IMR-90 (cell line): ENCODE measurements around the gene SDHC. TPM values are rescaled to one million over a fixed set of nuclear protein-coding genes. Genes with fewer than 3 reads are reported as not detected.

Experiments used
- ATAC-seq: fragments of 200-7000 bp; cut with Tn5 transposase; 2 replicates; pipeline ENCODE4 v1.9.1; 2020; ENCODE audit warnings: low read depth, mild to moderate bottlenecking, moderate library complexity
- BruUV-seq: library from RNA; stranded (reverse); fragments of 400-500 nt; replicated peaks from 2 replicates; lab custom pipeline; 2021; lab: Mats Ljungman, UMichigan
- CTCF ChIA-PET: fragments of 300-600 bp; formaldehyde crosslinking; extraction: SDS; loops from one replicate; lab custom pipeline; 2021; ENCODE audit warnings: antibody characterized with exemption; lab: Yijun Ruan, JAX
- POLR2A ChIA-PET: fragments of 300-600 bp; sonication (Branson Sonifier 250); formaldehyde crosslinking; loops from one replicate; lab custom pipeline; 2022; ENCODE audit warnings: antibody characterized with exemption; ENCODE audit not compliant: unreplicated experiment; lab: Charles Lee
- DNase-seq: peaks from one replicate; pipeline ENCODE4 v3.0.0; 2013
- H2AFZ ChIP-seq: replicated peaks from 2 replicates; pipeline ENCODE3; 2013; ENCODE audit warnings: low read length, mild to moderate bottlenecking; ENCODE audit not compliant: poor library complexity
- H2AK5ac ChIP-seq: 2 replicates; pipeline ENCODE4 v1.6.1; 2013; ENCODE audit warnings: low read depth, low read length, inconsistent platforms
- H2AK9ac ChIP-seq: replicated peaks from 2 replicates; pipeline ENCODE3; 2013; ENCODE audit warnings: mild to moderate bottlenecking, low read depth, low read length, moderate library complexity; ENCODE audit not compliant: poor library complexity
- H2BK120ac ChIP-seq: 2 replicates; pipeline ENCODE4 v1.6.1; 2013; ENCODE audit warnings: low read depth, low read length, inconsistent platforms
- H2BK15ac ChIP-seq: 3 replicates; pipeline ENCODE4 v1.6.1; 2013; ENCODE audit warnings: low read depth, low read length, inconsistent platforms
- H2BK20ac ChIP-seq: 2 replicates; pipeline ENCODE4 v1.6.1; 2013; ENCODE audit warnings: low read depth, mild to moderate bottlenecking, inconsistent platforms, low read length, moderate library complexity
- H2BK5ac ChIP-seq: 2 replicates; pipeline ENCODE4 v1.6.1; 2013; ENCODE audit warnings: mild to moderate bottlenecking, low read depth, low read length, inconsistent platforms; ENCODE audit not compliant: poor library complexity, severe bottlenecking
- H3K14ac ChIP-seq: replicated peaks from 2 replicates; pipeline ENCODE4 v1.6.1; 2013; ENCODE audit warnings: low read depth, low read length, inconsistent platforms
- H3K18ac ChIP-seq: 2 replicates; pipeline ENCODE4 v1.6.1; 2013; ENCODE audit warnings: low read depth, low read length, control low read depth
- H3K23ac ChIP-seq: 2 replicates; pipeline ENCODE4 v1.6.1; 2013; ENCODE audit warnings: low read depth, low read length, inconsistent platforms
- H3K27ac ChIP-seq: 2 replicates; pipeline ENCODE4 v1.5.1; 2013; ENCODE audit warnings: mild to moderate bottlenecking, control low read depth, low read length; ENCODE audit not compliant: insufficient read depth
- H3K27me3 ChIP-seq: 2 replicates; pipeline ENCODE4 v1.6.1; 2013; ENCODE audit warnings: low read length; ENCODE audit not compliant: control insufficient read depth, insufficient read depth
- H3K36me3 ChIP-seq: 2 replicates; pipeline ENCODE4 v1.6.1; 2013; ENCODE audit warnings: low read length, mixed read lengths; ENCODE audit not compliant: control insufficient read depth, insufficient read depth
- H3K4ac ChIP-seq: 2 replicates; pipeline ENCODE4 v1.6.1; 2013; ENCODE audit warnings: low read depth, low read length, inconsistent platforms
- H3K4me1 ChIP-seq: 2 replicates; pipeline ENCODE4 v1.6.1; 2013; ENCODE audit warnings: low read length, mixed read lengths; ENCODE audit not compliant: control insufficient read depth, insufficient read depth
- H3K4me2 ChIP-seq: 2 replicates; pipeline ENCODE4 v1.6.1; 2013; ENCODE audit warnings: low read depth, mild to moderate bottlenecking, control low read depth, low read length, moderate library complexity
- H3K4me3 ChIP-seq: 2 replicates; pipeline ENCODE4 v1.5.1; 2013; ENCODE audit warnings: low read depth, mild to moderate bottlenecking, control low read depth, low read length, moderate library complexity; ENCODE audit not compliant: insufficient read depth
- H3K56ac ChIP-seq: 2 replicates; pipeline ENCODE4 v1.6.1; 2013; ENCODE audit warnings: low read length, inconsistent platforms; ENCODE audit not compliant: insufficient read depth; ENCODE audit errors: extremely low read depth
- H3K79me1 ChIP-seq, 2 experiments: 2 replicates each; pipeline ENCODE4 v1.6.1; 2013; ENCODE audit warnings: low read length in 2 of 2, inconsistent platforms in 1 of 2, low read depth in 1 of 2
- H3K9ac ChIP-seq: 2 replicates; pipeline ENCODE4 v1.6.1; 2013; ENCODE audit warnings: low read depth, low read length, control low read depth
- H3K9me1 ChIP-seq: 2 replicates; pipeline ENCODE4 v1.6.1; 2013; ENCODE audit warnings: low read length, inconsistent platforms; ENCODE audit not compliant: insufficient read depth
- H3K9me3 ChIP-seq: 2 replicates; pipeline ENCODE4 v1.6.1; 2013; ENCODE audit warnings: low read length; ENCODE audit not compliant: control insufficient read depth, insufficient read depth
- H4K20me1 ChIP-seq: 2 replicates; pipeline ENCODE4 v1.6.1; 2013; ENCODE audit warnings: low read length, inconsistent platforms; ENCODE audit not compliant: insufficient read depth
- H4K5ac ChIP-seq: 2 replicates; pipeline ENCODE4 v1.6.1; 2013; ENCODE audit warnings: mild to moderate bottlenecking, low read depth, low read length, control low read depth
- H4K8ac ChIP-seq, 2 experiments: 2 replicates each; pipeline ENCODE4 v1.6.1; 2013; ENCODE audit warnings: low read depth in 2 of 2, low read length in 2 of 2, control low read depth in 1 of 2, inconsistent platforms in 1 of 2
- H4K91ac ChIP-seq: 2 replicates; pipeline ENCODE4 v1.6.1; 2013; ENCODE audit warnings: low read depth, low read length, inconsistent platforms; ENCODE audit not compliant: insufficient read depth
- BHLHE40 ChIP-seq: fragments of 150-350 bp; IDR thresholded peaks from 2 replicates; pipeline ENCODE4 v1.6.1; 2016; ENCODE audit warnings: mild to moderate bottlenecking, low read depth, low read length
- CEBPB ChIP-seq: IDR thresholded peaks from 2 replicates; pipeline ENCODE4 v1.6.1; 2012; ENCODE audit warnings: low read depth, low read length, improper control_type of control experiment
- CHD1 ChIP-seq: IDR thresholded peaks from 2 replicates; pipeline ENCODE4 v1.6.1; 2012; ENCODE audit warnings: low read depth, low read length, improper control_type of control experiment
- FOS ChIP-seq: fragments of 150-350 bp; IDR thresholded peaks from 2 replicates; pipeline ENCODE4 v1.6.1; 2016; ENCODE audit warnings: low read depth, low read length
- POLR2A ChIP-seq: IDR thresholded peaks from 2 replicates; pipeline ENCODE4 v1.6.1; 2012; ENCODE audit warnings: mild to moderate bottlenecking, low read depth, low read length
- RAD21 ChIP-seq: IDR thresholded peaks from 2 replicates; pipeline ENCODE4 v1.6.1; 2012; ENCODE audit warnings: low read length, improper control_type of control experiment
- RCOR1 ChIP-seq: IDR thresholded peaks from 2 replicates; pipeline ENCODE4 v1.6.1; 2012; ENCODE audit warnings: mild to moderate bottlenecking, low read length, improper control_type of control experiment; ENCODE audit not compliant: insufficient replicate concordance
- WGBS, 2 experiments: methylation state at CpG; one replicate each; pipeline versions ENCODE4 v1.1.5 to v1.1.7; 2013; ENCODE audit warnings: missing lambda C conversion rate in 2 of 2; ENCODE audit not compliant: insufficient read length in 1 of 2; ENCODE audit errors: extremely low coverage in 2 of 2; 5-methylcytosine and 5-hydroxymethylcytosine counted together
- dilution Hi-C: fragments of 300-500 bp; cut with HindIII; formaldehyde crosslinking; loops from one replicate; pipeline ENCODE4 v1.14.3; 2018; ENCODE audit warnings: low sequenced_read_pairs; ENCODE audit not compliant: unreplicated experiment
- in situ Hi-C: fragments of 300-500 bp; cut with MboI; formaldehyde crosslinking; loops from 3 replicates; pipeline ENCODE4 v1.14.3; 2019; ENCODE audit warnings: low sequenced_read_pairs, inconsistent platforms, mixed read lengths
- intact Hi-C: fragments of 100-400 bp; cut with micrococcal nuclease; formaldehyde crosslinking; loops from 2 replicates; pipeline ENCODE4 v1.10.0; 2022
- polyA plus RNA-seq, 3 experiments: library from polyadenylated mRNA; depleted of rRNA; stranded (reverse); fragments of >200 nt; gene quantifications; 2 replicates each; pipeline ENCODE4 v1.2.3, GENCODE V29; 2012; ENCODE audit warnings: low replicate concordance in 1 of 3
- total RNA-seq: library from RNA; depleted of rRNA; stranded (reverse); fragments of >200 nt; gene quantifications from 2 replicates; pipeline ENCODE4 v1.2.3, GENCODE V29; 2012

Gene SDHC
- total and polyA plus RNA-seq, 2 of the 4 experiments (the other 2 are of a cell fraction): 158 to 235 TPM

DNA sequence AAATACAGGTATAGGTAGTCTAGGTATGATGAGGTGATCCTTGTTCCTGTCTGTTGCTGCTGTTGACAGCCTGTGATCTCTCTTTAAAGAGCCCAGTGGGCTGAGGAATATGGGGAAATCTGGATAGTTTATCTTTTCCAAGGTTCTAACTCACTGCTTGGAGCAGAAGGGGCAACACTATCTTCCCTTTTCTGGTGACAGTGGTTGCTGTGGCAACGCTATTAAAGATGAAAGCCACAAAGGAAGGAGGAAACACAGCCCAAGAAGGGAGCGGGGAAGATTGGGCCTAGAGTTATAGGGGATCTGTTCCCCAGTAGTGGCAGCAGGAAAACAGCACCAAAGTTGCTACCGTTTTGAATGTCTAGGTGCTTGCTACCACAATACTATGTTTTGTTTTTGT is 46.9 kb upstream of the SDHC start:
- no peak overlapping the region for H3K9ac ChIP-seq
- no peak overlapping the region for H2BK20ac ChIP-seq
- H2BK15ac ChIP-seq: no peak overlapping the region
- no peaks in the 10 kb centered on the region for H3K36me3 ChIP-seq
- peaks cover 3% of the 10 kb centered on the region for H3K27me3 ChIP-seq
- no peak for TF ChIP-seq POLR2A
- TF ChIP-seq FOS: no peak
- TF ChIP-seq RCOR1: no peak
- TF ChIP-seq CEBPB: no peak
- no peak for TF ChIP-seq BHLHE40
- TF ChIP-seq RAD21: no peak
- TF ChIP-seq CHD1: no peak
- H3K18ac ChIP-seq: no peak overlapping the region
- no peak overlapping the region for H4K5ac ChIP-seq
- H3K4me3 ChIP-seq: no peak overlapping the region
- in situ Hi-C loops: no loop called here
- no peak overlapping the region for H3K4me2 ChIP-seq
- H2BK120ac ChIP-seq: no peak overlapping the region
- ChIA-PET POLR2A (no interaction called here), CTCF (no interaction called here)
- DNase-seq (no peak), ATAC-seq (no peak)
- no peak overlapping the region for H3K56ac ChIP-seq
- no peaks in the 10 kb centered on the region for H3K4me1 ChIP-seq
- no peaks in the 10 kb centered on the region for H3K9me3 ChIP-seq
- no peak overlapping the region for H2BK5ac ChIP-seq
- H3K79me1 ChIP-seq: no peaks in the 10 kb centered on the region
- no peak overlapping the region for H3K14ac ChIP-seq
- H3K9me1 ChIP-seq: no peaks in the 10 kb centered on the region
- no CpG with 5 or more reads among the region's 3 CpGs for WGBS, 2 experiments
- H3K4ac ChIP-seq: no peak overlapping the region
- intact Hi-C loops: no loop called here
- no peak overlapping the region for H2AFZ ChIP-seq
- no peak overlapping the region for H2AK9ac ChIP-seq
- no peak overlapping the region for H3K23ac ChIP-seq
- dilution Hi-C loops: no loop called here
- H4K8ac ChIP-seq: no peak overlapping the region
- H2AK5ac ChIP-seq: no peak overlapping the region
- H3K27ac ChIP-seq: no peak overlapping the region
- H4K91ac ChIP-seq: no peak overlapping the region
- no TSS peak for BruUV-seq
- no peaks in the 10 kb centered on the region for H4K20me1 ChIP-seq
